ENCODE data around the gene GALNTL6.

- TF ChIP-seq EZH2 (IDR thresholded peaks at IDR 0.05; ENCODE audit: insufficient read depth, low read length): no peak
- TF ChIP-seq CTCF (IDR thresholded peaks at IDR 0.05; ENCODE audit: insufficient read depth, low read depth, low read length): no peak
These were observed 494.9 kb downstream of the GALNTL6 start for GRCh38 chr4:172308078-172308477.
